ENCODE data around the gene ARL6IP4.
"Not testable (repeated sequence)": the region's sequence is repeated elsewhere in the genome, so short reads cannot be mapped to it uniquely, and the experiment has no call there.

The ARL6IP4 gene

GRCh38 chr12:122980183-122981035 is at the start of gene ARL6IP4:
TSS of gene ARL6IP4 (plus strand) at chr12:122980681. CDS start at chr12:122981140, 459 bp downstream.
- no peak for DNase-seq

- no peak for DNase-seq
Measured at GRCh38 chr12:122932207-122932606, 48.3 kb upstream of the ARL6IP4 start.

GRCh38 chr12:122934722-122935121 is 45.8 kb upstream of the ARL6IP4 start:
- no peak for DNase-seq

GRCh38 chr12:122935318-122935717 is 45.2 kb upstream of the ARL6IP4 start:
- no peak for DNase-seq

- no peak for DNase-seq
Measured at GRCh38 chr12:122937622-122938091, 42.8 kb upstream of the ARL6IP4 start.

- no peak for DNase-seq
Measured at GRCh38 chr12:122939125-122939524, 41.4 kb upstream of the ARL6IP4 start.

- DNase-seq, result not testable (repeated sequence)
Measured at GRCh38 chr12:122941351-122941750, 39.1 kb upstream of the ARL6IP4 start.

- no peak for DNase-seq
Measured at GRCh38 chr12:122942637-122943036, 37.8 kb upstream of the ARL6IP4 start.

GRCh38 chr12:122943196-122943595 is 37.3 kb upstream of the ARL6IP4 start:
- no peak for DNase-seq

GRCh38 chr12:122944605-122945592 is 35.6 kb upstream of the ARL6IP4 start:
- DNase-seq, result no peak

GRCh38 chr12:122946690-122947341 is 33.7 kb upstream of the ARL6IP4 start:
- no peak for DNase-seq

- DNase-seq, result no peak
Measured at GRCh38 chr12:122947352-122947792, 33.1 kb upstream of the ARL6IP4 start.

GRCh38 chr12:122948605-122949004 is 31.9 kb upstream of the ARL6IP4 start:
- no peak for DNase-seq

GRCh38 chr12:122949405-122949804 is 31.1 kb upstream of the ARL6IP4 start:
- no peak for DNase-seq

- DNase-seq, result no peak
Measured at GRCh38 chr12:122949816-122950675, 30.4 kb upstream of the ARL6IP4 start.

GRCh38 chr12:122951406-122951805 is 29.1 kb upstream of the ARL6IP4 start:
- DNase-seq, result no peak

GRCh38 chr12:122951979-122952892 is 28.2 kb upstream of the ARL6IP4 start:
- no peak for DNase-seq

- DNase-seq, result peak; percentile 18
Measured at GRCh38 chr12:122955156-122955555, 25.3 kb upstream of the ARL6IP4 start.

GRCh38 chr12:122956035-122956434 is 24.4 kb upstream of the ARL6IP4 start:
- no peak for DNase-seq

- DNase-seq, result no peak
Measured at GRCh38 chr12:122958198-122958888, 22.1 kb upstream of the ARL6IP4 start.

Data from DMS 273 treated with DMSO at 0.1 percent for 48 hours (cell line).